Measurements from ENCODE around the gene GOLGA8G. TPM values are rescaled to one million over a fixed set of nuclear protein-coding genes. Genes with fewer than 3 reads are reported as not detected.
"Not testable (repeated sequence)": the region's sequence is repeated elsewhere in the genome, so short reads cannot be mapped to it uniquely, and the experiment has no call there.

GOLGA8G gene, protein sequence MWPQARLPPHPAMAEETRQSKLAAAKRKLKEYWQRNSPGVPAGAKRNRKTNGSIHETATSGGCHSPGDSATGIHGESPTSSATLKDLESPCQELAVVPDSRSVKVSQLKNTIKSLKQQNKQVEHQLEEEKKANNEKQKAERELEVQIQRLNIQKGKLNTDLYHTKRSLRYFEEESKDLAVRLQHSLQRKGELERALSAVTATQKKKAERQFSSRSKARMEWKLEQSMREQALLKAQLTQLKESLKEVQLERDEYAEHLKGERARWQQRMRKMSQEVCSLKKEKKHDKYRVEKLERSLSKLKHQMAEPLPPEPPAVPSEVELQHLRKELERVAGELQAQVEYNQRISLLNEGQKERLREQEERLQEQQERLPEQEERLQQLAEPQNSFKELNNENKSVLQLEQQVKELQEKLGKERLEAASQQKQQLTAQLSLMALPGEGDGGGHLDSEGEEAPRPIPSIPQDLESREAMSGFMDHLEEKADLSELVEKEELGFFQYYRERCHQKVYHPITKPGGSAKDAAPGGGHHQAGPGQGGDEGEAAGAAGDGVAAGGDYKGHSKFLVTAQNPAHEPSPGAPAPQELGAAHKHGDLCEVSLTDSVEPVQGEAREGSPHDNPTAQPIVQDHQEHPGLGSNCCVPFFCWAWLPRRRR
- total RNA-seq (not detected), polyA plus RNA-seq (not detected)
- long read RNA-seq, donor 1 = 0 reads
- long read RNA-seq, donor 2 = 0 reads
- long read RNA-seq, donor 3 = 0 reads

- H3K4me1 ChIP-seq; intact Hi-C loops (cut with DNase I); H3K27me3 ChIP-seq; DNase-seq; H3K36me3 ChIP-seq; H3K27ac ChIP-seq; H3K4me3 ChIP-seq; H3K9me3 ChIP-seq; ATAC-seq: not testable (repeated sequence)
- WGBS, 2 donors = 75 to 87% methylated on average over 3 of the region's 6 CpGs
Measured at GRCh38 chr15:28532954-28533353, at the start of gene GOLGA8G. Gene GOLGA8G, minus strand, starts transcription at chr15:28532971. Its CDS starts 62 bp downstream, at chr15:28532909.

DNA sequence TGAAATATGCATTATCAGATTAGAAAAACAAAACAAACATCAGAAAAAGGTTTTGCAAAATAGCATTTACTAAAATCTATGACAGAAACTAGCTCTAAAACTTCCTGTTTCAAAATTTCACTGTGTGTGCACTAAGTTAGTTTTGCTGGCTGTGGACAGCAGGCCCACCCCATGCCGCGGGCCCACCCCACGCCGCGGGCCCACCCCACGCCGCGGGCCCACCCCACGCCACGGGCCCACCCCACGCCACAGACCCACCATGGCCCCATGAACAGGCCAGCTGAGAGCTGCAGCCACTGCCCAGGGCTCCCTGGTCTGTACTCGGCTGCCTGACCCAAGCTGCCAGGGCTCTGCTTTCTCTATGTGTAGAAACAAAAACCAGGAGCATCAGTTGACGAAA lies 40.6 kb upstream of the GOLGA8G start:
- 83 to 87% methylated on average over 7 to 11 of the region's 13 CpGs for WGBS, 2 donors
- DNase-seq; H3K27me3 ChIP-seq; intact Hi-C loops (cut with DNase I); H3K4me3 ChIP-seq; ATAC-seq; H3K36me3 ChIP-seq; H3K9me3 ChIP-seq; H3K27ac ChIP-seq; H3K4me1 ChIP-seq: not testable (repeated sequence)

DNA sequence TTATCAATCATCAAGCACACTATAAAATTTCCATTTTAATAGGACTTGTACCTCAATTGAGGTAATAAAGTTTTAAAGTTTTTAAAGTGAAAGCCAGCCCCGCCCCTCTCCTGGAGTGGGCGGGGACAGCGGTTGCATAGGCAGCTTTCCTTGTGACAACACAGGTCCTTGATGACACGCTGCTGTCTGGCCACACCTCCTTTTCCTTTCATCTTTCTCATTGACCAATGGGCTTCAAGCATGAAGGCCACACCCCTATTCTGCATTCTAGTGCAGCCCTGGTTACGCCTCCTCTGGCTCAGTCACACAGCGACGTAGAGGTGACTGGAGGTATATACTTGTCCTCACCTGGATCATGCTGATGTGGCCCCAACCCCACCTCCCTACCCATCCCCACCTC lies 20.5 kb upstream of the GOLGA8G start, which contains the start of gene GOLGA6L25:
Gene GOLGA6L25, plus strand, starts transcription at position 301 of the 400 bp plus-strand sequence. Its CDS starts 61 bp downstream, at position 362.
- H3K36me3 ChIP-seq; H3K9me3 ChIP-seq; DNase-seq; ATAC-seq; intact Hi-C loops (cut with DNase I); H3K27ac ChIP-seq; H3K27me3 ChIP-seq; H3K4me3 ChIP-seq; H3K4me1 ChIP-seq: not testable (repeated sequence)
- WGBS, 2 donors = no CpG with 5 or more reads among the region's 7 CpGs

DNA sequence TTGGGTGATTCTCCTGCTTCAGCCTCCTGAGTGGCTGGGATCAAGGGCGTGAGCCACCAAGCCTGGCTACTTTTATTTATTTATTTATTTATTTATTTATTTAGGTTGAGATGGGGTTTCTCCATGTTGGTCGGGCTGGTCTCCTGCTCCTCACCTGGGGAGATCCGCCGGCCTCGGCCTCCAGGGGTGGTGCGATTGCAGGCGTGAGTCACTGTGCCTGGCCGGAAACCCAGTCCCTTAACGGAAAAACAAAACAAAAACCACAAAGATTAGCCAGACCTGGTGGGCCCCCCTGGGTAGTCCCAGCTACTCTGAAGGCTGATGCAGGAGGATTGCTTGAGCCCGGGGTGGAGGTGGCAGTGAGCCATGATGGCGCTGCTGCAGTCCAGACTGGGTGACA lies 17.6 kb downstream of the GOLGA8G start:
- H3K27ac ChIP-seq; H3K4me1 ChIP-seq; H3K4me3 ChIP-seq; H3K9me3 ChIP-seq; ATAC-seq; DNase-seq; H3K36me3 ChIP-seq; intact Hi-C loops (cut with DNase I); H3K27me3 ChIP-seq: not testable (repeated sequence)
- WGBS, 2 donors = 86 to 90% methylated on average over 1 of the region's 11 CpGs

- H3K4me3 ChIP-seq; ATAC-seq; H3K27ac ChIP-seq; H3K9me3 ChIP-seq; intact Hi-C loops (cut with DNase I); H3K27me3 ChIP-seq; H3K4me1 ChIP-seq; DNase-seq; H3K36me3 ChIP-seq: not testable (repeated sequence)
- WGBS, 2 donors = 90 to 97% methylated on average over 6 to 7 of the region's 22 CpGs
Measured at GRCh38 chr15:28514128-28514527, 18.6 kb downstream of the GOLGA8G start.

DNA sequence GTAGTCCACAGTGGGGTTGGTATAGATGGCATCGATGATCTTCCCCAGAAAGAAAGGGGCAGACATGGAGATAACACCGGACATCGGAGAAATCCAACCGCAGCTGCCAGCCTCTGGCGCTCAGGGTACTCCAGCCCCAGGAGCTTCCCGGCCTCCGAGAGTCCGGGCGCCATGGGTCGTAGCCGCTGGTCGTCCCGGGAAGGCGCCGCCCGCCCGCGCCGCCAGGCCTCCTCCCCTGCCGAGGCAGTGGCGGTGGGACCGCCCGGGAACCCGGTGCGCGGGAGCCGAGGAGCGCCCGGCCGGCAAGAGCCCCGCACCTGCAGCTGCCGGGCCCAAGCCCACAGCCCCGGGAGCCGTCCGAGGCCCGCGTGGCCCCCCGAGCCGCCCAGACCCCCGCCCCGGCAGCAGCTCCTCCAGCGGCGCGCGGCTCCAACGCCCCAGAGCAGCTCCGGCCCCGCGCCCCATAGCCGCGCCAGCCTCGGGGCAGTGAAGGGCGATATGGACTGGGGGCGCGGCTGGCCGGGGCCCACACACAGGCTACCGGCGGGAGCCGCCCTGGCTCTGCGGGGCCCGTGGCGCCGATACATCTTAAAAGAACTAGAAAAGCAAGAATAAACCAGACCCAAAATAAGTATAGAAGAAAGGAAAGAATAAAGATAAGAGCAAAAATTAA lies 24.4 kb downstream of the GOLGA8G start:
- intact Hi-C loops (cut with DNase I); H3K36me3 ChIP-seq; H3K27ac ChIP-seq; DNase-seq; H3K27me3 ChIP-seq; H3K4me1 ChIP-seq; H3K9me3 ChIP-seq: not testable (repeated sequence)
- ATAC-seq = peak in 4 of 8 donors; percentile 39 to 70 (median 60)
- WGBS, 2 donors = 0 to 3% methylated on average over 5 to 13 of the region's 63 CpGs
- peak overlapping the region in 1 of 10 donors; percentile 22 for H3K4me3 ChIP-seq

GRCh38 chr15:28481340-28481739 lies 51.4 kb downstream of the GOLGA8G start:
- WGBS, 2 donors = no CpG with 5 or more reads among the region's 3 CpGs

More at GRCh38 chr15:28481340-28481739, 51.4 kb downstream of the GOLGA8G start:
- H3K27me3 ChIP-seq; H3K9me3 ChIP-seq; H3K27ac ChIP-seq; ATAC-seq; intact Hi-C loops (cut with DNase I); H3K4me3 ChIP-seq; H3K4me1 ChIP-seq; H3K36me3 ChIP-seq; DNase-seq: not testable (repeated sequence)

Small RNA genes within 50 kb of the gene (microRNA-seq; reads per million reads assigned to microRNA genes)
- gene MIR4509-3 = 0 reads per million in 2 donors

Other genes with a start within 250 kb of the GOLGA8G start
- 10 to 100 TPM; 54.0 to 77.0 (median 62.3) TPM for gene HERC2, start 210.8 kb downstream of the GOLGA8G start, total RNA-seq
- gene HERC2, start 210.8 kb downstream of the GOLGA8G start, polyA plus RNA-seq = 10 to 100 TPM; 24.4 to 41.4 TPM
- not detected for gene GOLGA6L24, start 174.9 kb downstream of the GOLGA8G start, total RNA-seq
- gene GOLGA6L24, start 174.9 kb downstream of the GOLGA8G start, polyA plus RNA-seq = not detected
- gene GOLGA8F, start 154.3 kb downstream of the GOLGA8G start, total RNA-seq = not detected
- gene GOLGA8F, start 154.3 kb downstream of the GOLGA8G start, polyA plus RNA-seq = not detected
- gene GOLGA6L25, start 20.6 kb upstream of the GOLGA8G start, total RNA-seq = not detected
- not detected for gene GOLGA6L25, start 20.6 kb upstream of the GOLGA8G start, polyA plus RNA-seq
- gene GOLGA8M, start 179.4 kb upstream of the GOLGA8G start, total RNA-seq = 1 to 10 TPM; 1.1 to 2.5 (median 1.6) TPM
- 1 to 10 TPM in 1 of 2 donors, under 1 TPM in 1; 0.16 to 1.4 TPM for gene GOLGA8M, start 179.4 kb upstream of the GOLGA8G start, polyA plus RNA-seq

Data from heart right ventricle (tissue), 16 donors.